Central memory CD8-positive, alpha-beta T cell (primary cell): ENCODE results near the gene LIMA1.
"Not testable (repeated sequence)": the region's sequence is repeated elsewhere in the genome, so short reads cannot be mapped to it uniquely, and the experiment has no call there.

ENCODE experiments used
- ATAC-seq: fragments of 150-1000 bp; cut with Tn5 transposase; replicated peaks from 2 replicates; pipeline ENCODE4 v1.10.0; 2022; ENCODE audit warnings: mild to moderate bottlenecking, moderate FRiP score, moderate number of reproducible peaks; ENCODE audit not compliant: poor library complexity, severe bottlenecking; ENCODE audit errors: extremely low read depth
- DNase-seq, 2 donors: peaks; one replicate each; pipeline ENCODE4 v3.0.0; 2021; ENCODE audit warnings: low spot score in 2 of 2
- H3K27ac Mint-ChIP-seq: one replicate; pipeline ENCODE4 v1.8.0; 2022; ENCODE audit warnings: low read depth, mild to moderate bottlenecking, moderate library complexity, mixed read lengths
- H3K27me3 Mint-ChIP-seq: one replicate; pipeline ENCODE4 v1.8.0; 2022; ENCODE audit warnings: mixed read lengths
- H3K36me3 Mint-ChIP-seq: one replicate; pipeline ENCODE4 v1.8.0; 2022; ENCODE audit warnings: mild to moderate bottlenecking, moderate library complexity, mixed read lengths; ENCODE audit not compliant: insufficient read depth
- H3K4me1 Mint-ChIP-seq: one replicate; pipeline ENCODE4 v1.8.0; 2022; ENCODE audit warnings: mixed read lengths
- H3K4me3 Mint-ChIP-seq: one replicate; pipeline ENCODE4 v1.8.0; 2022; ENCODE audit warnings: mild to moderate bottlenecking, moderate library complexity, mixed read lengths
- H3K9me3 Mint-ChIP-seq: one replicate; pipeline ENCODE4 v1.8.0; 2022; ENCODE audit warnings: mixed read lengths

Gene LIMA1

GRCh38 chr12:50154947-50155346, 128.4 kb downstream of the LIMA1 start:
- not testable (repeated sequence) for DNase-seq, H3K27me3 Mint-ChIP-seq, H3K9me3 Mint-ChIP-seq, ATAC-seq, H3K4me3 Mint-ChIP-seq, H3K27ac Mint-ChIP-seq
- peaks cover 34% of the 10 kb centered on the region for H3K4me1 Mint-ChIP-seq
- H3K36me3 Mint-ChIP-seq, result peaks cover 12% of the 10 kb centered on the region

DNA sequence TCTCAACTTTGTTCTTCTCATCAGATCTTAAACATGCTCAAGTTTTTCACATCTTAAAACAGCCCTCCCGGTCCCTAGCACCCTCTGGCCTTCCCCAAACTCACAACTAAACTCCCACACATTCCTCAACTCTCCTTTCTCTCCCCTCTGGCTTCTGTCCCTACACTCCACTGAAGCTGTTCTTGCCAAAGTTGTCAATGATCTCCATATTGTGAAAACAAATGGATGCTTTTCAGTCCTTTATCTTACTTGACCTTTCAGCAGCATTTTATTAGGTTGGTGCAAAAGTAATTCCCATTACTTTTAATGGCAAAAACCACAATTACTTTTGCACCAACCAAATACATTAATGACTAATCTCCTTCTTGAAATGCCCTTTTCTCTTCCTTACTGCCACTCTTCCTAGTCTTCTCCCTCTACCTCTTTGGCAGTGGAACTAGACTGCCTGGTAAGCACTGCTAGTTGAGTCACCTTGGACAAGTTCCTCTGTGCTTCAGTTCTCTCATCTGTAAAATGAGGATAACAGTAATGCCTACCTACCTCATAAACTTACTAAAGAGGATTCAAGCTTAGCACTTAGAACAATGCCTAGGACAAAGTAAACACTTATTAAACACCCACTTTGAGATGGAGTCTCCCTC, 132.2 kb downstream of the LIMA1 start:
- peaks cover 13% of the 10 kb centered on the region for H3K36me3 Mint-ChIP-seq
- no peak overlapping the region for H3K4me3 Mint-ChIP-seq
- H3K27me3 Mint-ChIP-seq, result no peaks in the 10 kb centered on the region
- no peaks in the 10 kb centered on the region for H3K9me3 Mint-ChIP-seq
- ATAC-seq (no peak), DNase-seq (no peak)
- H3K4me1 Mint-ChIP-seq, result peaks cover 19% of the 10 kb centered on the region
- peak overlapping the region; percentile 50 for H3K27ac Mint-ChIP-seq

DNA sequence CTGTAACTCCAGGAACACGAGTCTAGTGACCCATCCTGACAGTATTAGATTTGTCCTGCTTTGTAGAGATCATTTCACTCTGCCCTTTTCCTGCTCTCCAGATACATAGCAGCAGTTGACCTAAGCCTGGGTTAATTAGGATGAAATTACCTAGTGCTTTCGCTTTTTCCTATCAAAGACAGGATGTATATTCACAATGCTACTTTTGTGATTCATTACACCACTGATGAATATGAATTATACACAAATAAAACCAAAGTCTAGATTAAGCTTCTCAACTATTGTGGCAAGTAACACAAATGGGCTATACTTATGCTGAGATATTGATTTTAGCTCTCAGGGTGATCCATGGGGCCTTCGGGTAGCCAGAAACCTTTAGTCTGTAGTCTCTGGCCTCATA, 134.0 kb downstream of the LIMA1 start:
- Mint-ChIP-seq H3K27ac (no peak overlapping the region), H3K36me3 (peaks cover 11% of the 10 kb centered on the region), H3K27me3 (no peaks in the 10 kb centered on the region), H3K4me3 (no peak overlapping the region), H3K9me3 (no peaks in the 10 kb centered on the region), H3K4me1 (peaks cover 19% of the 10 kb centered on the region)
- no peak for ATAC-seq
- no peak for DNase-seq

DNA sequence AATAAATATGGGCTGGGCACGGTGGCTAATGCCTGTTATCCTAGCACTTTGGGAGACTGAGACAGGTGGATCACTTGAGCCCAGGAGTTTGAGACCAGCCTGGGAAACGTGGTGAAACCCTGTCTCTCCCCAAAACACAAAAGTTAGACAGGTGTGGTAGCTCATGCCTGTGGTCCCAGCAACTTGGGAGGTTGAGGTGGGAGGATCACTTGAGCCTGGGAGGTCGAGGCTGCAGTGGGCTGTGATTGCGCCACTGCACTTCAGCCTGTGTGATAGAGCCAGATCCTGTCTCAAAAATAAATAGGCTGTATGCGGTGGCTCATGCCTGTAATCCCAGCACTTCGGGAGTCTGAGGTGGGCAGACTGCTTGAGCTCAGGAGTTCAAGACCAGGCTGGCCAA, 135.3 kb downstream of the LIMA1 start:
- not testable (repeated sequence) for H3K27ac Mint-ChIP-seq, H3K36me3 Mint-ChIP-seq, H3K4me3 Mint-ChIP-seq, H3K27me3 Mint-ChIP-seq, ATAC-seq, DNase-seq, H3K9me3 Mint-ChIP-seq
- peaks cover 19% of the 10 kb centered on the region for H3K4me1 Mint-ChIP-seq

DNA sequence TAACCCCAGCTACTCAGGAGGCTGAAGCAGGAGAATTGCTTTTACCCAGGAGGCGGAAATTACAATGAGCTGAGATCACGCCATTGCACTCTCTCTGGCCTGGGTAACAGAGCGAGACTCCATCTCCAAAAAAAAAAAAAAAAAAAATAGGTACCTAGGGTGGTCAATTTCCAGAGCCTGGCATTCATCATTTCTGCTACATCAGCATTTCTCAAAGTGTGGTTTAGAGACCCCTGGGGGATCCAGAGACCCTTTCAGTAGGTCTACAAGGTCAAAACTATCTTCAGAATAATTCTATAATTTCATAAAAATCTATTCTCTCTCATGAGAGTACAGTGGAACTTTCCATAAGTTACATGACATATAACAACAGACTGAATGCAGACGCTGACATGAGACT, 136.0 kb downstream of the LIMA1 start:
- Mint-ChIP-seq H3K9me3 (no peaks in the 10 kb centered on the region), H3K27me3 (no peaks in the 10 kb centered on the region), H3K4me3 (no peak overlapping the region), H3K4me1 (peaks cover 19% of the 10 kb centered on the region), H3K27ac (no peak overlapping the region), H3K36me3 (peaks cover 12% of the 10 kb centered on the region)
- no peak for DNase-seq
- no peak for ATAC-seq

GRCh38 chr12:50145439-50145838, 137.9 kb downstream of the LIMA1 start:
- H3K36me3 Mint-ChIP-seq, result peaks cover 24% of the 10 kb centered on the region
- no peaks in the 10 kb centered on the region for H3K27me3 Mint-ChIP-seq
- no peaks in the 10 kb centered on the region for H3K9me3 Mint-ChIP-seq
- H3K4me3 Mint-ChIP-seq, result no peak overlapping the region
- H3K27ac Mint-ChIP-seq, result no peak overlapping the region
- ATAC-seq (no peak), DNase-seq (no peak)
- peaks cover 6% of the 10 kb centered on the region for H3K4me1 Mint-ChIP-seq

DNA sequence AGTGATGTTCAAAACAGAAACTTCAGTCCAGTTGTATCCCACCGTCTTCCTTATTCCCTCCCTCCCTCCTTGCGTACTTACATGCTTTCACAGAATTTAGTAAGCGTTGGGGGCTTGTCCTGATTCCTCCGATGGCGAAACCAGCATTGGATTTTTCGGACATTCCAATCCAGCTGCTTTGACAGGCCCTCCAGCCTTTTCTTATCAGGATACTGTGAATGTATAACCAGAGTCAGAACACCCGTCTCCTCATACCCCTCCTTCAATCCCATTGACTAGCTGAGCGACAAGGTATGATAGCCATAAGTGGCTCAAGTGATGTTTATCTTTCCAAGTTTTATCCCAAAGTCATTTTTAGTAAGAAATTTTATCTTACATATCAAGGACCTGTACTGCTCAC, 140.3 kb downstream of the LIMA1 start:
- no peaks in the 10 kb centered on the region for H3K9me3 Mint-ChIP-seq
- ATAC-seq, result no peak
- H3K27ac Mint-ChIP-seq, result no peak overlapping the region
- H3K27me3 Mint-ChIP-seq, result no peaks in the 10 kb centered on the region
- DNase-seq, result no peak
- peaks cover 29% of the 10 kb centered on the region for H3K36me3 Mint-ChIP-seq
- H3K4me3 Mint-ChIP-seq, result no peak overlapping the region
- peaks cover 6% of the 10 kb centered on the region for H3K4me1 Mint-ChIP-seq

- H3K4me1 Mint-ChIP-seq, result peaks cover 35% of the 10 kb centered on the region
- H3K9me3 Mint-ChIP-seq, result no peaks in the 10 kb centered on the region
- peaks cover 68% of the 10 kb centered on the region for H3K36me3 Mint-ChIP-seq
- no peak overlapping the region for H3K4me3 Mint-ChIP-seq
- peak; percentile 36 for ATAC-seq
- H3K27me3 Mint-ChIP-seq, result no peaks in the 10 kb centered on the region
- no peak for DNase-seq
- no peak overlapping the region for H3K27ac Mint-ChIP-seq
Observed at GRCh38 chr12:50132505-50133135, 150.7 kb downstream of the LIMA1 start.

DNA sequence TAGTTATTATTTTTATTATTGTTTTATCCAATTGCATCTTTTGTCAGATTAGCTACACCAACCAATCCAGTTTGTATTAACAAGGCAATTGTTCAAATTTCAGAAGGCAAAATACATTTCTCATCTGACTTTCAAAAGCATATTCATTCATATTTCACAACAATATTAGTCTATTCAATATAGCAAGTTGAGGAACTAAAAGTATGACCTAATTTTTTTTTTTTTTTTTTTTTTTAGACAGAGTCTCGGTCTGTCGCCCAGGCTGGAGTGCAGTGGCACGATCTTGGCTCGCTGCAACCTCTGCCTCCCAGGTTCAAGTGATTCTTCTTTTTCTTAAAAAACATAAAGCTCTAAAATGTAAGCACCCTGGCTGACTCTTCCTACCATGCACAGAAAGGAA, 154.0 kb downstream of the LIMA1 start:
- DNase-seq (no peak), ATAC-seq (no peak)
- H3K4me3 Mint-ChIP-seq, result no peak overlapping the region
- peaks cover 46% of the 10 kb centered on the region for H3K4me1 Mint-ChIP-seq
- peaks cover 73% of the 10 kb centered on the region for H3K36me3 Mint-ChIP-seq
- H3K9me3 Mint-ChIP-seq, result no peaks in the 10 kb centered on the region
- no peak overlapping the region for H3K27ac Mint-ChIP-seq
- no peaks in the 10 kb centered on the region for H3K27me3 Mint-ChIP-seq

DNA sequence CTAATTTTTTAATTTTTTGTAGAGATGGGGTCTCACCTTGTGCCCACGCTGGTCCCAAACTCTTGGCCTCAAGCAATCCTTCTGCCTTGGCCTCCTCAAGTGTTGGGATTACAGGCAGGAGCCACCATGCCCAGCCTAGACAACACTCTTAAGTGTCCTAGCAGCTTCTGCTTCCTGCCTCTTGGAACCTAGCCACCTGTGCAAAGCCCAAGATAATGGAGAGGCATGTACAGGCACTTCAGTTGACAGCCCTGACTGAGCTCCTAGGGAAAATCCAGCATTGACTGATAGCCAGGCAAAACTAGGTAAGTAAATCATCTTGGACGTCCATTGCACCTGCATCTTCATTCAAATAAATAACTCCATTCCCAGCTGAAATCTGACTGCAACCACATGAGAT, 155.8 kb downstream of the LIMA1 start:
- H3K4me3 Mint-ChIP-seq, result no peak overlapping the region
- H3K27me3 Mint-ChIP-seq, result no peaks in the 10 kb centered on the region
- no peaks in the 10 kb centered on the region for H3K9me3 Mint-ChIP-seq
- no peak overlapping the region for H3K27ac Mint-ChIP-seq
- H3K36me3 Mint-ChIP-seq, result peaks cover 72% of the 10 kb centered on the region
- ATAC-seq, result no peak
- no peak for DNase-seq
- H3K4me1 Mint-ChIP-seq, result peaks cover 42% of the 10 kb centered on the region
